ENCODE results near the gene PDGFD.

PDGFD gene

GRCh38 chr11:103994518-103994917, 169.4 kb downstream of the PDGFD start:
- ATAC-seq = no peak

GRCh38 chr11:103994094-103994493, 169.9 kb downstream of the PDGFD start:
- no peak for ATAC-seq

GRCh38 chr11:103993507-103993906, 170.4 kb downstream of the PDGFD start:
- no peak for ATAC-seq

GRCh38 chr11:103988595-103988969, 175.4 kb downstream of the PDGFD start:
- ATAC-seq = no peak

DNA sequence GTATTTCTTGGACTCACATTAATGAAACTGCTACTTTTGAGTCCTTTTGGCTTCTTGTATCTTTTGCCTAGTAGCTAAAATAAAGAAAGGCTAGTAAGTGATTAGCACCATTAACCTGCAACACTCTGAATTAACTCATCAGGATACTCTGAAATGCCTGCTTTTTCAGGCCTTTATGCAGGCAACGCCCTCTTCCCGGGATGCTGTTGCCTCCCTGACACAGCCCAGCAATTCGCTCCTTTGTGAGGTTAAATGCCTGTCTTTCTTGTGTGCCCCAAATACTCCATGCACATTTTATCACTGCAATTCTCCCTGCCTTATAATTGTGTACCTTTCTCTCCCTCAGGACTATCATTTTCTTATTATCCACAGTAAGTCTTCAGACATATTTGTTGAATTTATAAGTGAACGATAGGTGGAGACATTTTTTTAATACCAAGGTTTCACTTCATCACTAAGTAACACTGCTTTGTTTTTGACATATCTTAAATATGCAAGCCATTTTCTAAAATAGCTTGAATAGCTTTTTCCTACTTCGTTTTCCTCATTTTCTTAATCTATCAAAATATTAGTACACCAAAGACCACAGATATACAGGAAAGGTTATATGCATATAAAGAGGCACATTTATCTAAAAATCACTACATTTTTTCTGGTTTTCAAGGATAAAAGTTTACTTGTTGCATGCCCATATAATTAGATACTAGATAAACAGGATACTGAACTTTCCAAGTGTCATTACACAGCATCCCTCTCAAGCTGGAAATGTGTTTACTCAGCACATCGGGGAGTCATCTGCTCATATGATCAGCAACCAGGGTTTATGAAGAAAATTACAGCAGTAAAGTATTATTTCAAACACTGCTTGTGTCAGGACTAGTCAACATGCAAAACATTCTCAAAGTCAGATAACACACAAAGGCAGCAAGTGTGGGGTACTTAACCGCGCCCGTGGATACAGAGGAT, 176.0 kb downstream of the PDGFD start:
- ATAC-seq = no peak

GRCh38 chr11:103985041-103985440, 178.9 kb downstream of the PDGFD start:
- no peak for ATAC-seq

- no peak for ATAC-seq
Measured at GRCh38 chr11:103980108-103980507, 183.8 kb downstream of the PDGFD start.

DNA sequence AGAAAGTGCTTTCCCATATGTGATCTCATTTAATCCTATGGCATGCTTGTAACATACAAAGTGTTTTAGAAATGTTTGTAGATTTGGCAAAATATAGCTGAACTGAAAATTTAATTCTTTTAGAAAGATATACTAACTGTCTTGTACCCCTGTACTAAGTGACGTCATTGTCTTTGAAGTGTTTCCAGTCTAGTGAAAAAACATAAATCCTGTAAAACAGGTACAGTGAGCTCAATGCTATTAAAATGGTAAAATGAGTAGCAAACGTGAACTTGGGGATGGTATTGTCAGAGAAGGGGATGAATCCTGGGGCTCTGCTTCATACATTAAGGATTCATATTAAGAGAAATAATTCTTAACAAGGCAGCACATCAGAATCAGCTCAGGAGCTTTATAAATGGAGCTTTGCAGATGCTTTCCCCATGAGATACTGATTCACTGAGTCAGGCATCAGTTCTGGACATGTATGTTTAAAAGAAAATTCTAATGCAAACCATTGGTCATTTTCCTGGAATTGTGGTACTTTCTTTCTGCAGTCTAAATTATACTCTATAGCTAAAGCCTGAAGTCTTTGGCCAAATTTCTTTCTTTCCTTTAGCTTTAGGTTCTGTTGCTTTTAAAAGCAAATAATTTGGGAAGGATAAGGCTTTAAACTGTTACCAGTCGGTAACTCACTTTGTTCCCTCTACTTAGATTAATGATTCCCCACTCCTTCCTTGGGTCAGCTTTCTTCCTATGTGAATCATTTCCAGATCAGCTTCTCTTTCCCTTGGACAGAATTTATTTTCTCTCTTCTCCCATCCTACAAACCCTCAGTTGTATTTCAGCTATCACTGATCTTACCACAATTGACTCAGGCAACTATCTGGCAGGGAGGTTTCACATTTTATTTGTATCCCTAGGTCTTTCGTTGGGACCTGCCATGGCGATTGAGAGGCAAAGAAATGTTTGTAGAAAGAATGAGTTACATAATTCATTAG, 185.0 kb downstream of the PDGFD start:
- no peak for ATAC-seq

GRCh38 chr11:103972013-103972412, 191.9 kb downstream of the PDGFD start:
- ATAC-seq = no peak

DNA sequence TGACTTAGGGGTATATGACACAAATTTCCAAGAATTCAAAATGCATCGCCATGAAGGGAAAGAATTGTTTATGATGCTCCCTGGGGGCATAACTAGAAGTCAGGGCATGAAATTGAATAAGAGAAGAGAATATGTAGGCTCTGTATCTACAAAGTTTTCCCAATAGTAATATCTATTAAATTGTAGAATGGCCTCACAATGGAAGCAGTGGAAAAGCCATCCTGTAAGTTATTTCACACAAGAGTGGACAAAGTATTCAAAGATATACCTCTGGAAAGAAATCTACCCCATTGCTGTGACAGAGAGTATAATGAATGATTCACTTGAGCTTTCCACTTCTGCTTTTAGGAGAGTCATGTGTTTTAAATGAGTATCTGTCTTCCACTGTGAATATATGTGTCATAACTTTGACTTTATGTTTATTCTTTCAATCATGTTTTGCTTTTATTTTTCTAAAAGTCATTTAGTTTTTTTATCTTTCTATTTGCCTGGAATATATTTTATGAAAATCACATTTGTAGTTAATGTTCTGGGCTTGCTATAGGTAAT, 193.2 kb downstream of the PDGFD start:
- ATAC-seq = no peak

GRCh38 chr11:103968685-103969084, 195.3 kb downstream of the PDGFD start:
- no peak for ATAC-seq

GRCh38 chr11:103967985-103968384, 196.0 kb downstream of the PDGFD start:
- no peak for ATAC-seq

DNA sequence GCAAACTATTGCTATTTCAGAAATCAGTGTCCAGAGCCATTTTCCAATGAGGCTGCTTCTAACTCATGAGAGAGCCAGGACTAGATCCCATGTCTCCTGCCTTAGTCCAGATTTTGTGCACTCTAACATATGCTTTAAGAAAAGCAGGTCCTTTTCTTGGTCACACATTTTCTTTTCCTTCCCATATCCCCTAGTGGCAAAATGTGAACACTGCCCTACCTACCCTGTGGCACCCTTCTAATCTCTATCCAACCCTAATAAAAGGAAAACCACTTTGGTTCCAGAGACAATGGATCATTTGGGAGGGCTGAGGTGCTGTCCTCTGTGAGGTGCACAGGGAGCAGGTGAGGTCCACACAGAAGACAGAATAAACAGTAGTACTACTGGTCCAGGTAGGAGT, 199.6 kb downstream of the PDGFD start:
- no peak for ATAC-seq

GRCh38 chr11:103963648-103964047, 200.3 kb downstream of the PDGFD start:
- no peak for ATAC-seq

DNA sequence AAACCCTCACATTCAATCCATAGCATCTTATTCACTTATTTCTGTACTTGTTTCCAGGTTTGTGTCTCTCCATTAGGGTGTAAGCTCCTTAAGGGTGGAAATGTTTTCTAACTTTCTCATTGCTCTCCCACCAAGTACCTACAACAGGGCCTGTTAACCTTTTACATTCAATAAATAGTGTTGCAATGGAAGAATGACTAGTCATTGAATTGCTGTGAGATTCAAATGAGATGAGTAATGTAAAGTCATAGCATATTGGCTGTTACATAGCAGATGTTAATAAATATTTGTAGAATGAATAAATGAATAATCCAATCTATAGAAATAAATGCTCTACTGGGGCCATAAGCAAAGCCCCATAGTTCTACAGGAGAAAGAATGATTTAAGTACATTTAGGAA, 202.9 kb downstream of the PDGFD start:
- no peak for ATAC-seq

GRCh38 chr11:103960108-103960507, 203.8 kb downstream of the PDGFD start:
- ATAC-seq = no peak

DNA sequence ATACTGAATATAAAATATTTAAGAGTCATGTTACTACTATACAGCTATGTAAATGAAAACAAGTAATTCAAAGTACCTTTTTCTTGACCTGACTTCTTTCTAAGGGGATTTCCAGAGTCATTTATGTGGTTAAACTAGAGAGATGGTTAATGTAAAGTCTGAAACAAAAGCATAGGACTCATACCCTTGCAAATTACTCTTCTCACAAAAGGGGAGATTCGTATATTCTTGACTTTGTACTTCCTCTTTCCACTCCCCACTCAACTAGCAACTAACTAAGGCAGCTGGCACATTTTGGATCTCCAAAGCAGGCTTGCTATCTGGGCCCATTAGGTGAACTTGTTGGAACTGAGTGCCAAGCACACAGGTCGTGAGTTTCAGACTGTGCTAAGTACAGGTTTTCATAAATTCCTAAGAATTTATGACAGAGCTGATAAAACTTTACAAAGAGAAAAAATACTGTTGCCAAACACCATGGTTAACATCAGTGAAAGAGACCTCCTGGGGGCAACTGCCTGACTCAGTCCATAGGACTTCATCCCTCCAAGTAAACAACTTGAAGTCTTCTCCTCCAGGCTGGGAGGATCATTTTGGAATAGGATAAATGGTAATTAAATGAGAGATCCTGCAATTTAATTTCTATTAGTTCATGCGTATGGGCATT, 204.5 kb downstream of the PDGFD start:
- ATAC-seq = peak; percentile 72 to 75

GRCh38 chr11:103958475-103959215, 205.3 kb downstream of the PDGFD start:
- no peak for ATAC-seq

GRCh38 chr11:103953797-103954486, 210.0 kb downstream of the PDGFD start:
- ATAC-seq = no peak

DNA sequence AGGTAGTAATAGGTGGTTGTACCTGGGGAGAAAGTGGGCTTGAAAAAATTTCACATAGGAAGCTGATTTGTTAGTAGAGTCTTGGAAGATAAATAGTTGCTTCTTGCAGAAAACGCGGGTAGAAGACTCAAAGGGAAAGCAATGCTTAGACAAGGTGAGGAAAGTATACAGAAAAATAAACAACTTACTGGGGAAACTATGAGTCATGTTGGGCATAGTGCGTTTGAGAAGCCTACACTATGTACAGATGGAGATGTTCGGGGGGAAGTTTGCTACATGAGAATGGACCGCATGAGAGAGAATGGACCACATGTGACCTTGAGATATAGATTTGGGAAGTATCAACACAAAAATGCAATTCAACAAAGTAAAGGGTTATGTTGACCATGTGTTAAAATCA, 214.2 kb downstream of the PDGFD start:
- ATAC-seq = no peak

- no peak for ATAC-seq
Measured at GRCh38 chr11:103948187-103948763, 215.7 kb downstream of the PDGFD start.
